Hippocampal formation (tissue), 2 donors: ENCODE measurements around the gene C2orf76.
"Not testable (repeated sequence)": the region's sequence is repeated elsewhere in the genome, so short reads cannot be mapped to it uniquely, and the experiment has no call there.

Source experiments
- DNase-seq, 2 donors: peaks; one replicate each; lab custom pipeline; 2025; lab: John Stamatoyannopoulos, UW

Gene C2orf76

GRCh38 chr2:119366649-119367471 lies at the start of gene C2orf76, which contains the start of gene DBI:
TSS of gene C2orf76 (minus strand) at chr2:119366834. CDS start at chr2:119339959, 26,875 bp downstream.
TSS of gene DBI (plus strand) at chr2:119366977. CDS start at chr2:119367052, 75 bp downstream.
- peak; percentile 97 for DNase-seq

DNA sequence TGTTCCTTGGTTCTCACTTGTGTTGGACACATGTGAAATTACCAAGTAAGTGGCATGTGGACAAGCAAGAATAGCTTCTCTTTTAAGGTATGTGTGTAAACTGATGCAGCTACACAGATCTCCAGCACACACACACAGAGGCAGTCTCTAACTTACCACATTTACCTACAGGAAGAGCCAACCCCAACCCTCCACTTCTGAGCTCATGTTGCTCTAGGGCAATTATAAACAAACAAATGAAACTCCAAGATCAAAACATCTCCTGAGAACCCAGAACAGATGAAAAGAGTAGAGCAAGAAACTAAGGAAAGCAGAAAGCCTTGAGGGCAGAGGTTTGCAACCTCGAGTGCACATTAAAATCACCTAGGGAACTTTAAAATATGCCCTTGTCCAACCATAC lies 49.0 kb upstream of the C2orf76 start:
- DNase-seq: no peak

GRCh38 chr2:119414894-119415293 lies 48.3 kb upstream of the C2orf76 start:
- no peak for DNase-seq

- DNase-seq: no peak
Observed at GRCh38 chr2:119409506-119409905, 42.9 kb upstream of the C2orf76 start.

GRCh38 chr2:119408221-119408619 lies 41.6 kb upstream of the C2orf76 start:
- DNase-seq: no peak

GRCh38 chr2:119407430-119408220 lies 41.0 kb upstream of the C2orf76 start:
- peak in 1 of 2 donors; percentile 17 for DNase-seq

DNA sequence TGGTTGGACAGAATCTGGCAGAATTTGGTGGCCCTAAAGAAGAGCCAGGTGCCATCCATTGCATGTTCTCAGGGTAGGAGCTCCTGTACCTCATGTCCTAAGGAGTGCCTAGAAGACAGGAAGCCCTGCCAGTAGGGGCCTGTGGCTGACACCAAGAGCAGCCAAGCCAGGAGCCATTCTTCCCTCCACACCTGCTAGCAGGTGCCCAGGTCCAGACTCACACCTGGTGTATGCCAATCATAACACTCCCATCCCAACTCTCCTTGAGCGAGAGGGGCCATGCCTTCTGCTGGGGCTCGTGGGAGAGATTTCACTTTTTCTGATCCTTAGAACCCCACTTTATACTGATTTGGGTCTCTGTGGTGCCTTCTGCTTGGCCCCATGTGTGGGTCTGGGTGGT lies 38.5 kb upstream of the C2orf76 start:
- DNase-seq: no peak

DNA sequence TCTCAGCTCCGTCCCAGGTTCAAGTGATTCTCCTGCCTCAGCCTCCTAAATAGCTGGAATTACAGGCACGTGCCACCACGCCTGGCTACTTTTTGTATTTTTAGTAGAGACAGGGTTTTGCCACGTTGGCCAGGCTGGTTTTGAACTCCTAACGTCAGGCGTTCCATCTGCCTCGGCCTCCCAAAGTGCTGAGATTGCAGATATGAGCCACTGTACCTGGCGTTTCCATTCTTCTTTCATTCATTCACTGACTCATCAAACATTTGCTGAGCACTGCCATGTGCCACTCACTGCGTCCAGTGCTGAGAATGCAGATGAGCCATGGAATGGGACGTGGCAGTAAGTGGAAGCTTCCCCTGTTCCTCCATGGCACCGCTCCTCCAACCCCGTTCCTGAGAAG lies 37.0 kb upstream of the C2orf76 start:
- not testable (repeated sequence) for DNase-seq

DNA sequence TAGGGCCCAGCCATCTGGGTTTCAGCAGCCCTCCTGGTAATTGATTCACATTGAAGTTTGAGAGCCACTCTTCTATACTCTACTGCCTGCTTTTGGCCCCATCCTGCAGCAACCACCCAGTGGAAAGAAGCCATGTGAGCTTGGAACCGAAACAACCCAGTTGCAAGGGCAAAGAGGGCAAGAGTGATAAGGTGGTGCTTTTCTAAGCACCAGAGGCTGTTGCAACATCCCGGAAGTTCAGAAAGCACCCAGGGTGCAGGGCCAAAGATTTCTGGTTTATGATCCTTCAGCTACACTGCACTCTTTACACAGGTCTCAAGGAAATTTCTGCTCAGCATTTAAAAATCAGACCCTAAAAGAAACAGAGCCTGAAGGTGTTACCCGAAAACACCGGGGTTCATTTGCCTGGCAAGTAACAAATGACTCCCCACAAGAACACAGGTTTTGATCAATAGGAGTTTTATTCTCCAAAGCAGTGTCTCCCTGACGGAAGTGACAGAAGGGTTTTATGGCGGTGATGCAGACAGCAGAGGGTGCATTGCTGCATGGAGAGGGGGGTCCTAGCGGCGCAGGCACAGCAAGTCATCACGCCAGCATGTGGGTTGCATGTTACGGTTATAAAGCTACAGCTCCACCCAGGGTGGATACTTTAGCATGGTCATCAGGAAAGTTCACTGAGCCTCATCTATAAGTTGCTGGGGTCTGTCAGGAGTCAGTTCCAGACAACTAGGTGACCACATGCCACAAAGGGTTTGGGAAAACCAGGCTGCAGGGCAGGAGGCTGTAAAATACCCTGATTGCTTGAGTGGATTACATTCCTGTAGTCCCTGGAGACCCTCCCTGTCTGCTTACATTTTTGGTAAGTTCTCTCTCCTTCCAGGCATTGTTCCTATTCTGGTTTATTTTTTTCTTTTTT lies 36.3 kb upstream of the C2orf76 start:
- no peak for DNase-seq

GRCh38 chr2:119402106-119402505 lies 35.5 kb upstream of the C2orf76 start:
- DNase-seq: no peak

GRCh38 chr2:119397196-119397595 lies 30.6 kb upstream of the C2orf76 start:
- DNase-seq: no peak

DNA sequence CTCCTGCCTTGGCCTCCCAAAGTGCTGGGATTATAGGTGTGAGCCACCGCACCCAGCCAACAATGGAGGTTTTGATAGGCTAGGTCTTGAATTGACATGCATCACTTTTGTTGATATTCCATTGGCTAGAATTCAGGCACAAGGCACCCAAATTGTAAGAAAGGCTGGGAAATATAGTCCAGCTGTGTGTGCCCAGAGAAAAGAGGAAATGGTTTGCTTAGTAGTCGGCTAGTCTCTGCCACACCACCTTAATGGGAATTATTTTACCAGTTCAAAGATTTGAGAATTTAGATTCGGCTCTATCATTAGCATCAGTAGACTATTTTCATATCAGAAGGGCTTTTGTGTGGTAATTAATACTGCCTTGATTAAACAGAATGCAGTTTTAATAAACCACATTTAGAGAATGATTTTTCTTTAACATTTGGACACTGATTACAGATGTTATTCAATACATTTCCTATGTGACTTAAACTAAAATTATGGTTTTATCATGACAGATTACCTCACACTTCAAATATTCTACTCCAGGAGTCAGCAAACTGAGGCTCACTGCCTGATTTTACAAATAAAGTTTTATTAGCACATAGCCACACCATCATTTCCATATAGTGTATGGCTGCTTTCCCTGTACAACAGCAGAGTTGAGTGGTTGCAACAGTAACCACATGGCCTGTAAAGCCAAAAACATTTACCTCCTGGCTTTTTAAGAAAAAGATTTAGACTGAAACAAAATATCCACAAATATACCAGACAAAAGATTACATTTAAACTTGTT lies 27.5 kb upstream of the C2orf76 start:
- no peak for DNase-seq

DNA sequence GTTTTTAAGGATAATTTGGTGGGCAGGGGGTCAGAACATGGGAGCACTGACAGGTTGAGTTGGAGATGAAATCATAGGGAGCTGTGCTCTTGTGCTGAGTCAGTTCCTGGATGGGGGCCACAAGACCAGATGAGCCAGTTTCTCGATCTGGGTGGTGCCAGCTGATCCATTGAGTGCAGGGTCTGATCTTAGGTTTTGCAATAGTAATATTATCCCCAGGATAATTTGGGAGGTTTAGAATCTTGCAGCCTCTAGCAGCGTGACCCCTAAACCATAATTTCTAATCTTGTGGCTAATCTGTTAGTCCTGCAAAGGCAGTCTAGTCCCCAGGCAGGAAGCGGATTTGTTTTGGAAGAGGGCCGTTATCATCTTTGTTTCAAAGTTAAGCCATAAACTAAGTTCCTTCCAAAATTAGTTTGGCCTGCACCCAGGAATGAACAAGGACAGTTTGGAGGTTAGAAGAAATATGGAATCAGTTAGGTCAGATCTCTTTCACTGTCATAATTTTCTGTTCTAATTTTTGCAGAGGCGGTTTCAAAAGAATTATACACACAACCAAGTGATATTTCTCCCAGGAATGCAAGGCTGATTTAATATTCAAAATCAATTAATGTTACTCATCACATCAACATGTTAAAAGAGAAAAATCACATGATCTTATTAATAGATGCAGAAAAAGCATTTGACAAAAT lies 23.1 kb upstream of the C2orf76 start:
- DNase-seq: no peak

GRCh38 chr2:119387381-119388129 lies 20.9 kb upstream of the C2orf76 start:
- peak; percentile 54 to 57 for DNase-seq

- no peak for DNase-seq
Observed at GRCh38 chr2:119385466-119385865, 18.8 kb upstream of the C2orf76 start.

- DNase-seq: no peak
Observed at GRCh38 chr2:119384971-119385370, 18.3 kb upstream of the C2orf76 start.

DNA sequence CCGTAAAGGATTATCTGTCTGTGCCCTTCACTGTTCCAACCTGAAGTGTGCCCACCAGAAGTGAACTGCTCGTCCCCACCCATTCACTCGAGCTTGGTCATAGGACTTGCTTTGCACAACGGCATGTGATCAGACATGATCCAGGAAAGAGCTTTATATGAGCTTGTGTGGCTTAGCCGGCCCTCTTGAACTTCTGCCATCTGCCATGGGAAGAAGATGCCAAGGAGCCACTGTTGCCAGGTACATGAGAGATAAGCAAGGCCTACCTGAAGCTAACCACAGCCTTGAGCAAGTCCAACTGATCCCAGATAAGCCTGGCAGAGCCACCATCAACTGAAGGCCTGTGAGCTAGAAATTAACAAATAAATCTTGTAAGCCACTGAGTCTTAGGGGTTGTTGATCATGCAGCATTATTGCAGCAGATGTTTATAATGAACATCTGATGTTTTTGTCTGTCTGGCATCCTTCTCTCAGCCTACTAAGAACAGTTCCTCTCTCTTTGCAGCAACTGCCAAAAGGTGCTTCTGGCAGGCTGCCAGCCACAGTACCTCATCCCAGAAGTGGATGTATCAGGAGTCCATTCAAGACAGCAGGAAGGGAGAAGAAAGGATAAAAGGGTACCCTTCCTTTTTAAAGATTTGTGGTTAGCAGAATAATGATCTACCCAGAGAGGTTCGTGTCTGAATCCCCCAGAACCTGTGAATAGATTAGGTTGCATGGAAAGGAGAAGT lies 16.9 kb upstream of the C2orf76 start:
- no peak for DNase-seq

DNA sequence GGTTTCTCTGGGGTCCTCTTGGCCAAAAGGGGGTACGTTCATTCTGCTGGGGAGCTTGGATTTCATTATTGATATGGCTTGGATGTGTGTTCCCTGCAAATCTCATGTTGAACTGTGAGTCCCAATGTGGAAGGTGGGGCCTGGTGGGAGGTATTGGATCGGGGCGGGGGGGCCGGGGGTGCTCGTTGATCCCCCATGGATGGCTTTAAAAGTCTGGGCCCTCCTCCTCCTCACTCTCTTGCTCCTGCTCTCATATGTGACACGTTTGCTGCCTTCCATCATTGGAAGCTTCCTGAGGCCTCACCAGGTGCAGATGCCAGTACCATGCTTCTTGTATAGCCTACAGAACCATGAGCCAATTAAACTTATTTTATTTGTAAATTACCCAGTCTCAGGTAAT lies 11.9 kb upstream of the C2orf76 start:
- no peak for DNase-seq

DNA sequence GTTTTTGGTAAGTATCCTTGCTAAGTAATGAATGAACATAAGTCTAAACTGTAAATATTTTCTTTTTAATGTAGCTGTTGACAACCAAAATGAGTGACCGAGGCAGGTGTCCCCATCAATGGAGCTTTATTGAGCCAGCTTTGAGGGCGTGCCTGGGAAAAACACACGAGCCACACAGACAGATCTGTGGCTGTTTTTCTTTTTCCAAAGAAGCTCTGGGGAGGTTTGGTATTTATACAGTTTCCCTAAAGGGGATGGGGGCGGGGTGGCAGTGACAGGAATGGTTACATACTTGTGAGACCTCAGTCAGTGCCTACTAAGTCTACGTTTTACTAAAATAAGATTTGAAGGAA lies 11.3 kb upstream of the C2orf76 start:
- DNase-seq: no peak
